ENCODE measurements around the gene SELENOO.

GRCh38 chr22:50260801-50261614, 60.2 kb downstream of the SELENOO start:
- TF ChIP-seq CTCF (IDR thresholded peaks at IDR 0.05 in 2 of 3, conservative IDR thresholded peaks at IDR 0.05 in 1 of 3; ENCODE audit: borderline replicate concordance in 1 of 3, insufficient read depth in 1 of 3, low read depth in 2 of 3, low read length in 2 of 3): no peak
- no peak for TF ChIP-seq ATF3 (IDR thresholded peaks at IDR 0.05)
- TF ChIP-seq EZH2 (IDR thresholded peaks at IDR 0.05): no peak
- no peak for TF ChIP-seq YY1 (IDR thresholded peaks at IDR 0.05; ENCODE audit: extremely low read depth, insufficient replicate concordance, low read depth, low read length)
- no peak for TF ChIP-seq ZNF274 (IDR thresholded peaks at IDR 0.05; ENCODE audit: low read depth, low read length)
- no peak for TF ChIP-seq REST (IDR thresholded peaks at IDR 0.05; ENCODE audit: low read depth)
- no peak for TF ChIP-seq ELF1 (IDR thresholded peaks at IDR 0.05; ENCODE audit: borderline replicate concordance, low read depth)
- peak; percentile 3 for TF ChIP-seq POLR2AphosphoS5 (IDR thresholded peaks at IDR 0.05; ENCODE audit: low read depth, low read length)
- TF ChIP-seq POLR2A (IDR thresholded peaks at IDR 0.05; ENCODE audit: borderline replicate concordance, extremely low read depth, insufficient read depth, insufficient read length): no peak
- no peak for TF ChIP-seq RAD21 (IDR thresholded peaks at IDR 0.05; ENCODE audit: low read depth)
- TF ChIP-seq SRF (IDR thresholded peaks at IDR 0.05; ENCODE audit: low read depth): no peak
- peak; percentile 71; the same call in 1 of the 2 replicates for TF ChIP-seq MAX (IDR thresholded peaks at IDR 0.05)
- no peak for TF ChIP-seq SIN3A (IDR thresholded peaks at IDR 0.05; ENCODE audit: low read depth)

All from HCT116 (cell line).